Neural cell (in vitro differentiated cells): ENCODE measurements around the gene RADX.

Source experiments
- POLR2AphosphoS5 ChIP-seq: IDR thresholded peaks from 2 replicates; pipeline ENCODE4 v1.6.1; 2012
- TAF1 ChIP-seq: IDR thresholded peaks from 2 replicates; pipeline ENCODE4 v1.6.1; 2012; ENCODE audit warnings: low read depth
- TF ChIP-seq, protein P1 (sequence below): fragments of 450-650 bp; IDR thresholded peaks from 2 replicates; pipeline ENCODE4 v1.5.1; 2014; ENCODE audit warnings: antibody characterized with exemption, mild to moderate bottlenecking, moderate library complexity; ENCODE audit not compliant: poor library complexity, severe bottlenecking

DNA sequence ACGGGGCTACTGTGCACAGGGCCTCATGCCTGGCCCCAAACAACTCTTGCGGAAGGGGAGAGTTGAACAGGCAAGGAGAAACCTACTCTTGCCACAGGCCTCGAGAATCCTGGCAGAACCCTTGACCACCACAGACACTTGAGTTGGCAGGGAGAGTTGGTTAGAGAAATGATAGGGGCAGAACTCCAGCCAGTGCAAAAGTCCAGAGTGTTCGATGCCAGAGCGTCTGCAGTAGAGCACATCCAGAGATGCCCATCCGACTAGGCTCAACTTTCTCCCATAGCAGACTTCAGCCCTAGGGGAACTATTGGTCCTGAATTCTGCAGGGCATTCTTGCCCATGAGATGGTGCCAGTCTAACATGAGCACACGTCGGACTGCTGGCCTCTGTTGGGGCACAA, 45.4 kb upstream of the RADX start:
- TF ChIP-seq TAF1 = no peak
- TF ChIP-seq, protein P1, sequence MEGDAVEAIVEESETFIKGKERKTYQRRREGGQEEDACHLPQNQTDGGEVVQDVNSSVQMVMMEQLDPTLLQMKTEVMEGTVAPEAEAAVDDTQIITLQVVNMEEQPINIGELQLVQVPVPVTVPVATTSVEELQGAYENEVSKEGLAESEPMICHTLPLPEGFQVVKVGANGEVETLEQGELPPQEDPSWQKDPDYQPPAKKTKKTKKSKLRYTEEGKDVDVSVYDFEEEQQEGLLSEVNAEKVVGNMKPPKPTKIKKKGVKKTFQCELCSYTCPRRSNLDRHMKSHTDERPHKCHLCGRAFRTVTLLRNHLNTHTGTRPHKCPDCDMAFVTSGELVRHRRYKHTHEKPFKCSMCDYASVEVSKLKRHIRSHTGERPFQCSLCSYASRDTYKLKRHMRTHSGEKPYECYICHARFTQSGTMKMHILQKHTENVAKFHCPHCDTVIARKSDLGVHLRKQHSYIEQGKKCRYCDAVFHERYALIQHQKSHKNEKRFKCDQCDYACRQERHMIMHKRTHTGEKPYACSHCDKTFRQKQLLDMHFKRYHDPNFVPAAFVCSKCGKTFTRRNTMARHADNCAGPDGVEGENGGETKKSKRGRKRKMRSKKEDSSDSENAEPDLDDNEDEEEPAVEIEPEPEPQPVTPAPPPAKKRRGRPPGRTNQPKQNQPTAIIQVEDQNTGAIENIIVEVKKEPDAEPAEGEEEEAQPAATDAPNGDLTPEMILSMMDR = no peak
- TF ChIP-seq POLR2AphosphoS5 = no peak
